Right lobe of liver (tissue), 4 donors: Measurements from ENCODE around the gene TEPSIN.

Experiments used
- CTCF ChIP-seq, 4 donors: fragments of 200-600 bp in 3 of 4; fragments of 450-650 bp in 1 of 4; IDR thresholded peaks; one replicate each; pipeline versions ENCODE4 v1.5.1 to v1.8.0; 2016 to 2022; ENCODE audit warnings: antibody characterized with exemption in 4 of 4, mild to moderate bottlenecking in 2 of 4
- POLR2A ChIP-seq: fragments of 450-650 bp; IDR thresholded peaks from one replicate; pipeline ENCODE4 v1.6.1; 2017; ENCODE audit warnings: antibody characterized with exemption, mild to moderate bottlenecking
- donor health status: DM: no; HTN: no; CAD: no.
- donor health status: DM: no; HTN: no; CAD: no.
- donor health status: DM: no; HTN: yes; CAD: no.

DNA sequence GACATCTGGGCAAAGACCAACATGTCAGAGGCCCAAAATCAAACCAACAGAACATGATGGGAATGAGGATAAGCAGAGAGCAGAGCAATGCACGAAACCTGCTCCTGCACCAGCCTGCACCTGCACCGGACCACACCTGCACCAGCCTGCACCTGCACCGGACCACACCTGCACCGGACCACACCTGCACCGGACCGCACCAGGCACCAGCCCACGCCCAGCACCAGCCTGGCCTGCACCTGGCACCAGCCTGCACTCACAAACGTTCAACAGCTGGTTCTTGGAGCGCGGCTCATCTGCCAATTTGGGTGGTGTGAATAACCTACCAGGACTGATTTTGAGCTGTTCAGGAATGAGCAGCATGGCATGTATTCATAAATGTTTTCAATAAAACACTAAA is 34.3 kb downstream of the TEPSIN start:
- TF ChIP-seq CTCF (IDR thresholded peaks at IDR 0.05) = no peak
- TF ChIP-seq POLR2A = no peak
